CD4-positive, alpha-beta T cell (primary cell): Measurements from ENCODE around the gene SERBP1. TPM values are rescaled to one million over a fixed set of nuclear protein-coding genes. Genes with fewer than 3 reads are reported as not detected.

ENCODE experiments used
- ATAC-seq: fragments of 200-7000 bp; cut with Tn5 transposase; one replicate; pipeline ENCODE4 v1.10.0; 2022; ENCODE audit warnings: mild to moderate bottlenecking; ENCODE audit not compliant: poor library complexity
- CTCF ChIA-PET: fragments of 350-600 bp; sonication (Branson Sonifier 250); formaldehyde crosslinking; loops from one replicate; lab custom pipeline; 2021; ENCODE audit warnings: antibody characterized with exemption, inconsistent platforms; lab: Charles Lee
- POLR2A ChIA-PET: fragments of 350-600 bp; sonication (Branson Sonifier 250); formaldehyde crosslinking; loops from one replicate; lab custom pipeline; 2021; ENCODE audit warnings: antibody characterized with exemption, inconsistent platforms; lab: Charles Lee
- DNase-seq, 14 experiments: peaks; one replicate each; pipeline ENCODE4 v3.0.0-alpha.2; 2013 to 2020; ENCODE audit warnings: mixed read lengths in 2 of 14
- H3K27ac ChIP-seq, 2 donors: one replicate each; pipeline versions ENCODE4 v1.5.1 to v1.7.0; 2013; ENCODE audit warnings: low read length in 2 of 2, low read depth in 1 of 2, mild to moderate bottlenecking in 1 of 2
- H3K27me3 ChIP-seq, 2 experiments: 1 replicate in 1 of 2; 2 replicates in 1 of 2; pipeline versions ENCODE4 v1.6.1 to v1.7.0; 2013; ENCODE audit warnings: low read length in 2 of 2, control low read depth in 1 of 2, mild to moderate bottlenecking in 1 of 2, moderate library complexity in 1 of 2; ENCODE audit not compliant: insufficient read depth in 2 of 2, control insufficient read depth in 1 of 2
- H3K36me3 ChIP-seq: one replicate; pipeline ENCODE4 v1.6.1; 2013; ENCODE audit warnings: low read length, control low read depth; ENCODE audit not compliant: insufficient read depth
- H3K4me1 ChIP-seq: one replicate; pipeline ENCODE4 v1.6.1; 2013; ENCODE audit warnings: low read length, control low read depth; ENCODE audit not compliant: insufficient read depth
- H3K4me3 ChIP-seq: one replicate; pipeline ENCODE4 v1.5.1; 2013; ENCODE audit warnings: mild to moderate bottlenecking, low read length, moderate library complexity
- H3K9me3 ChIP-seq, 2 experiments: 1 replicate in 1 of 2; 2 replicates in 1 of 2; pipeline versions ENCODE4 v1.6.1 to v1.7.0; 2013; ENCODE audit warnings: low read length in 2 of 2, mild to moderate bottlenecking in 2 of 2, control low read depth in 1 of 2, moderate library complexity in 1 of 2; ENCODE audit not compliant: control insufficient read depth in 1 of 2, insufficient read depth in 1 of 2
- H3K27ac Mint-ChIP-seq: one replicate; pipeline ENCODE4 v1.8.0; 2020; ENCODE audit warnings: mixed read lengths
- H3K27me3 Mint-ChIP-seq: one replicate; pipeline ENCODE4 v1.8.0; 2021; ENCODE audit warnings: mixed read lengths
- H3K36me3 Mint-ChIP-seq: one replicate; pipeline ENCODE4 v1.8.0; 2021; ENCODE audit warnings: low read depth, mixed read lengths
- H3K4me1 Mint-ChIP-seq: one replicate; pipeline ENCODE4 v1.8.0; 2021; ENCODE audit warnings: low read depth, mixed read lengths
- H3K4me3 Mint-ChIP-seq: one replicate; pipeline ENCODE4 v1.8.0; 2020; ENCODE audit warnings: mild to moderate bottlenecking, mixed read lengths
- H3K9me3 Mint-ChIP-seq: one replicate; pipeline ENCODE4 v1.8.0; 2020; ENCODE audit warnings: mixed read lengths
- intact Hi-C, 2 experiments: fragments of 100-400 bp; cut with DNase I in 1 of 2; cut with micrococcal nuclease in 1 of 2; formaldehyde crosslinking; loops; one replicate each; pipeline versions ENCODE4 v1.15.1 to v1.9.0; 2023 to 2025; cut with DNase I, micrococcal nuclease
- total RNA-seq, 174 experiments: library from RNA in 2 of 174; stranded (reverse) in 2 of 174; gene quantifications; one replicate each; pipeline ENCODE4 v1.2.3 and lab custom pipeline; 2021 to 2026
- TF ChIP-seq, protein P1 (sequence below): fragments of 200-600 bp; IDR thresholded peaks from one replicate; pipeline ENCODE4 v1.8.0; 2022; ENCODE audit warnings: antibody characterized with exemption, mild to moderate bottlenecking

The SERBP1 gene
- total RNA-seq, 2 experiments from 2014 or later, result 128 to 135 TPM

GRCh38 chr1:67390041-67390887, 39.9 kb downstream of the SERBP1 start:
- Histone ChIP-seq H3K27me3 (no peaks in the 10 kb centered on the region), H3K27ac (no peak overlapping the region), H3K9me3 (peaks cover 0 to 4% of the 10 kb centered on the region in 2 experiments), H3K4me3 (no peak overlapping the region), H3K4me1 (no peaks in the 10 kb centered on the region), H3K36me3 (no peaks in the 10 kb centered on the region)
- peaks cover 4% of the 10 kb centered on the region for H3K9me3 Mint-ChIP-seq
- H3K27me3 Mint-ChIP-seq, result no peaks in the 10 kb centered on the region
- no peak for DNase-seq
- no peak overlapping the region for H3K4me3 Mint-ChIP-seq
- TF ChIP-seq, protein P1, sequence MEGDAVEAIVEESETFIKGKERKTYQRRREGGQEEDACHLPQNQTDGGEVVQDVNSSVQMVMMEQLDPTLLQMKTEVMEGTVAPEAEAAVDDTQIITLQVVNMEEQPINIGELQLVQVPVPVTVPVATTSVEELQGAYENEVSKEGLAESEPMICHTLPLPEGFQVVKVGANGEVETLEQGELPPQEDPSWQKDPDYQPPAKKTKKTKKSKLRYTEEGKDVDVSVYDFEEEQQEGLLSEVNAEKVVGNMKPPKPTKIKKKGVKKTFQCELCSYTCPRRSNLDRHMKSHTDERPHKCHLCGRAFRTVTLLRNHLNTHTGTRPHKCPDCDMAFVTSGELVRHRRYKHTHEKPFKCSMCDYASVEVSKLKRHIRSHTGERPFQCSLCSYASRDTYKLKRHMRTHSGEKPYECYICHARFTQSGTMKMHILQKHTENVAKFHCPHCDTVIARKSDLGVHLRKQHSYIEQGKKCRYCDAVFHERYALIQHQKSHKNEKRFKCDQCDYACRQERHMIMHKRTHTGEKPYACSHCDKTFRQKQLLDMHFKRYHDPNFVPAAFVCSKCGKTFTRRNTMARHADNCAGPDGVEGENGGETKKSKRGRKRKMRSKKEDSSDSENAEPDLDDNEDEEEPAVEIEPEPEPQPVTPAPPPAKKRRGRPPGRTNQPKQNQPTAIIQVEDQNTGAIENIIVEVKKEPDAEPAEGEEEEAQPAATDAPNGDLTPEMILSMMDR, result no peak
- H3K27ac Mint-ChIP-seq, result no peak overlapping the region
- no peaks in the 10 kb centered on the region for H3K4me1 Mint-ChIP-seq
- CTCF ChIA-PET, result interaction anchor here (0.7 to 1.7 kb wide), 2 partner anchors 29 to 97 kb away, joined by 3 read pairs; no protein-coding TSS in a partner anchor
- POLR2A ChIA-PET, result no interaction called here
- H3K36me3 Mint-ChIP-seq, result peaks cover 19% of the 10 kb centered on the region
- ATAC-seq, result no peak
- intact Hi-C loops, result no loop called here

DNA sequence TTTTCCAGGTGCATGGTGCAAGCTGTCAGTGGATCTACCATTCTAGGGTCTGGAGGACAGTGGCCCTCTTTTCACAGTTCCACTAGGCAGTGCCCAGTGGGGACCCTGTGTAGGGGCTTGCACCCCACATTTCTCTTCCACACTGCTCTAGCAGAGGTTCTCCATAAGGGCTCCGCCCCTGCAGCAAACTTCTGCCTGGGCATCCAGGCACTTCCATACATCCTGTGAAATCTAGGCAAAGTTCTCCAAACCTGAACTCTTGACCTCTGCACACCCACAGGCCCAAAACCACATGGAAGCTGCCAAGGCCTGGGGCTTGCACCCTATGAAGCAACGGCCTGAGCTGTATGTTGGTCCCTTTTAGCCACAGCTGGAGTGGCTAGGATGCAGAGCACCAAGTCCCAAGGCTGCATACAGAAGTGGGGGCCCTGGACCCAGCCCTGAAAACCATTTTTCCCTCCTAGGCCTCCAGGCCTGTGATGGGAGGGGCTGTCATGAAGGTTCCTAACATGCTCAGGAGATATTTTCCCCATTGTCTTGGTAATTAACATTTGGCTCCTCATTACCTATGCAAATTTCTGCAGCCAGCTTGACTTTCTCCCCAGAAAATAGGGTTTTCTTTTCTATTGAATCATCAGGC, 46.1 kb downstream of the SERBP1 start:
- Histone ChIP-seq H3K4me3 (no peak overlapping the region), H3K27ac (no peak overlapping the region), H3K9me3 (peaks cover 11 to 13% of the 10 kb centered on the region in 2 experiments), H3K27me3 (no peaks in the 10 kb centered on the region), H3K4me1 (no peaks in the 10 kb centered on the region), H3K36me3 (no peaks in the 10 kb centered on the region)
- POLR2A ChIA-PET, result no interaction called here
- H3K36me3 Mint-ChIP-seq, result peaks cover 40% of the 10 kb centered on the region
- TF ChIP-seq, protein P1, result no peak
- intact Hi-C loops, result no loop called here
- no peak overlapping the region for H3K4me3 Mint-ChIP-seq
- ATAC-seq (no peak), DNase-seq (no peak)
- CTCF ChIA-PET, result no interaction called here
- no peaks in the 10 kb centered on the region for H3K4me1 Mint-ChIP-seq
- H3K9me3 Mint-ChIP-seq, result peaks cover 18% of the 10 kb centered on the region
- H3K27ac Mint-ChIP-seq, result no peak overlapping the region
- H3K27me3 Mint-ChIP-seq, result no peaks in the 10 kb centered on the region

- H3K4me1 ChIP-seq, result no peaks in the 10 kb centered on the region
- no peak overlapping the region for H3K4me3 Mint-ChIP-seq
- intact Hi-C loops, result no loop called here
- H3K9me3 ChIP-seq, result peaks cover 11 to 13% of the 10 kb centered on the region in 2 experiments
- H3K36me3 Mint-ChIP-seq, result peaks cover 40% of the 10 kb centered on the region
- no peaks in the 10 kb centered on the region for H3K4me1 Mint-ChIP-seq
- ChIA-PET POLR2A (no interaction called here), CTCF (no interaction called here)
- no peak overlapping the region for H3K27ac Mint-ChIP-seq
- no peak overlapping the region for H3K27ac ChIP-seq
- no peak overlapping the region for H3K4me3 ChIP-seq
- no peak for ATAC-seq
- peaks cover 18% of the 10 kb centered on the region for H3K9me3 Mint-ChIP-seq
- no peaks in the 10 kb centered on the region for H3K27me3 Mint-ChIP-seq
- TF ChIP-seq, protein P1, result no peak
- H3K27me3 ChIP-seq, result no peaks in the 10 kb centered on the region
- DNase-seq, result no peak
- no peaks in the 10 kb centered on the region for H3K36me3 ChIP-seq
Measured at GRCh38 chr1:67382292-67382691, 47.9 kb downstream of the SERBP1 start.
